Osteoblast (primary cell): ENCODE measurements around the gene CSNK2A1. TPM values are rescaled to one million over a fixed set of nuclear protein-coding genes. Genes with fewer than 3 reads are reported as not detected.

Experiments
- DNase-seq: peaks from one replicate; pipeline ENCODE4 v3.0.0; 2011; ENCODE audit warnings: low spot score, mixed read lengths; ENCODE audit not compliant: insufficient read length; ENCODE audit errors: missing footprints
- H2AFZ ChIP-seq: 2 replicates; pipeline ENCODE4 v1.6.0; 2011; ENCODE audit warnings: mild to moderate bottlenecking, low read length
- H3K27ac ChIP-seq: 2 replicates; pipeline ENCODE4 v1.5.1; 2011; ENCODE audit warnings: mild to moderate bottlenecking, low read depth, low read length, moderate library complexity
- H3K27me3 ChIP-seq: 2 replicates; pipeline ENCODE4 v1.6.0; 2012; ENCODE audit warnings: mild to moderate bottlenecking, control low read depth, inconsistent platforms, low read length, moderate library complexity; ENCODE audit not compliant: insufficient read depth
- H3K36me3 ChIP-seq: 2 replicates; pipeline ENCODE4 v1.5.1; 2011; ENCODE audit warnings: mild to moderate bottlenecking, low read length, control low read depth, moderate library complexity; ENCODE audit not compliant: insufficient read depth
- H3K4me1 ChIP-seq: 2 replicates; pipeline ENCODE4 v1.5.1; 2011; ENCODE audit warnings: mild to moderate bottlenecking, low read length, control low read depth, moderate library complexity; ENCODE audit not compliant: insufficient read depth
- H3K4me2 ChIP-seq: 2 replicates; pipeline ENCODE4 v1.6.0; 2011; ENCODE audit warnings: mild to moderate bottlenecking, low read length; ENCODE audit not compliant: insufficient read depth
- H3K4me3 ChIP-seq: fragments of 200-600 bp; sonication (generic); 3 replicates; pipeline ENCODE4 v1.5.1; 2012; ENCODE audit warnings: mild to moderate bottlenecking, low read length, inconsistent platforms; ENCODE audit not compliant: insufficient read depth
- H3K79me2 ChIP-seq: 2 replicates; pipeline ENCODE4 v1.6.0; 2012; ENCODE audit warnings: mild to moderate bottlenecking, low read length, control low read depth, inconsistent platforms; ENCODE audit not compliant: insufficient read depth
- H3K9me3 ChIP-seq: 2 replicates; pipeline ENCODE4 v1.5.1; 2011; ENCODE audit warnings: low read depth, low read length, control low read depth
- H4K20me1 ChIP-seq: 2 replicates; pipeline ENCODE4 v1.6.0; 2012; ENCODE audit warnings: mild to moderate bottlenecking, low read length, control low read depth; ENCODE audit not compliant: insufficient read depth
- CTCF ChIP-seq: IDR thresholded peaks from 2 replicates; pipeline ENCODE4 v1.5.1; 2011; ENCODE audit warnings: mild to moderate bottlenecking, low read depth, low read length, moderate library complexity; ENCODE audit errors: extremely low read depth
- total RNA-seq: library from RNA; depleted of rRNA; stranded (reverse); fragments of >200 nt; gene quantifications from 2 replicates; pipeline ENCODE4 v1.2.3, GENCODE V29; 2012

Gene CSNK2A1
- total RNA-seq, 1 donor = 82.9 TPM

- Histone ChIP-seq H3K27me3 (no peaks in the 10 kb centered on the region), H3K4me2 (no peak overlapping the region), H3K36me3 (peaks cover 53% of the 10 kb centered on the region), H3K27ac (no peak overlapping the region), H3K4me3 (no peak overlapping the region), H3K79me2 (peaks cover 67% of the 10 kb centered on the region), H2AFZ (no peak overlapping the region), H4K20me1 (peaks cover 57% of the 10 kb centered on the region), H3K9me3 (no peaks in the 10 kb centered on the region), H3K4me1 (peaks cover 8% of the 10 kb centered on the region)
- no peak for DNase-seq
- TF ChIP-seq CTCF = no peak
Observed at GRCh38 chr20:507006-507758, 36.4 kb downstream of the CSNK2A1 start.

- no peak overlapping the region for H3K27ac ChIP-seq
- no peak overlapping the region for H3K4me2 ChIP-seq
- peaks cover 38% of the 10 kb centered on the region for H4K20me1 ChIP-seq
- H3K36me3 ChIP-seq = peaks cover 70% of the 10 kb centered on the region
- H2AFZ ChIP-seq = no peak overlapping the region
- no peak for DNase-seq
- H3K79me2 ChIP-seq = peaks cover 42% of the 10 kb centered on the region
- TF ChIP-seq CTCF = no peak
- no peaks in the 10 kb centered on the region for H3K27me3 ChIP-seq
- H3K4me1 ChIP-seq = peaks cover 8% of the 10 kb centered on the region
- H3K9me3 ChIP-seq = no peaks in the 10 kb centered on the region
- H3K4me3 ChIP-seq = no peak overlapping the region
Observed at GRCh38 chr20:504632-505075, 38.9 kb downstream of the CSNK2A1 start.

- Histone ChIP-seq H2AFZ (no peak overlapping the region), H3K36me3 (peaks cover 81% of the 10 kb centered on the region), H3K27me3 (no peaks in the 10 kb centered on the region), H3K4me2 (no peak overlapping the region), H3K9me3 (no peaks in the 10 kb centered on the region), H4K20me1 (peaks cover 23% of the 10 kb centered on the region), H3K4me1 (peaks cover 2% of the 10 kb centered on the region), H3K79me2 (peaks cover 28% of the 10 kb centered on the region), H3K27ac (no peak overlapping the region), H3K4me3 (no peak overlapping the region)
- no peak for TF ChIP-seq CTCF
- DNase-seq = no peak
Observed at GRCh38 chr20:503048-503737, 40.4 kb downstream of the CSNK2A1 start.

GRCh38 chr20:497979-498378, 45.6 kb downstream of the CSNK2A1 start:
- Histone ChIP-seq H3K4me2 (no peak overlapping the region), H3K27me3 (no peaks in the 10 kb centered on the region), H2AFZ (no peak overlapping the region), H3K9me3 (no peaks in the 10 kb centered on the region), H3K79me2 (peaks cover 4% of the 10 kb centered on the region), H4K20me1 (peaks cover 1% of the 10 kb centered on the region), H3K36me3 (peaks cover 87% of the 10 kb centered on the region), H3K4me3 (no peak overlapping the region), H3K27ac (no peak overlapping the region), H3K4me1 (peaks cover 3% of the 10 kb centered on the region)
- no peak for TF ChIP-seq CTCF
- DNase-seq = no peak
